Stimulated activated CD8-positive, alpha-beta memory T cell treated with anti-CD3 and anti-CD28 coated beads, Interleukin-7, amount 100 ng/mL, for 24 hours (primary cell): ENCODE measurements around the gene LZTS3.
"Not testable (repeated sequence)": the region's sequence is repeated elsewhere in the genome, so short reads cannot be mapped to it uniquely, and the experiment has no call there.

Experiments used
- DNase-seq: peaks from one replicate; pipeline ENCODE4 v3.0.0-alpha.2; 2020; ENCODE audit warnings: low read depth

LZTS3 gene

DNA sequence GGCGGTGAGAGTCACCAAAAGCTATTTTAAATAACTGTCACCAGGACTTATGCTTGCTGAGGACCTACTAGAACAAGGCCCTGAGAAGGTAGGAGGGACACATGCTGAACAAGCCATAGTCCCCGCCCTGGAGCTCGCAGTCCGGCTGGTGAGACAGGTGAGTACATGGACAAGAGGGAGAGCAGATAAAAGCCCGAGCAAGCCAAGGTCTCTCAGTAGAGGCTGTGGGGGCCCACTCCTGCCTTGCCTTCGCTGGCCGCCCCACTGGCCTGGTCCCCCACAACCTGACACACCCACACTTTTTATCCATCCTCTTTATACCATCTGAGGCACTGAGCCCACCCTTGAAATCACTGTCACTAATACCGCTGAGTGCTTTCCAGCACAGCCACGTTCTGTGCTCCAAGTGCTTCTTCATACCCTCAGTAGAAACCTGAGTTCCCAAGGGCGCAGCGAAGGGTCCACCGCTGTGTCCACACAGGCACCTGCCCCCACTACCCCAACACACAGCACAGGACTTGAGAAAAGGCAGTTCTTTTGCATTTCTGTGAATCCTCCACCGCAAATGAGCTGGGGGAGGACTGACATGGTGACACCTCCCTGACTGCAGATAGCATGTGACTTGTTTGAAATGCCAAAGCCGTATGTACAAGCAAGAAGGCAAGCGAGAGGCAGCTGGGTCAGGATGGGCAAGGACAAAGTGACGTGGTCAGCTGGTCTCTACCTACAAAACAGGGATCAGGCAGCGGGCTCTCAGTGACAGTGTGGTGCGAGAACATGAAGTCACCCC is 19.1 kb upstream of the LZTS3 start:
- DNase-seq, result no peak

DNA sequence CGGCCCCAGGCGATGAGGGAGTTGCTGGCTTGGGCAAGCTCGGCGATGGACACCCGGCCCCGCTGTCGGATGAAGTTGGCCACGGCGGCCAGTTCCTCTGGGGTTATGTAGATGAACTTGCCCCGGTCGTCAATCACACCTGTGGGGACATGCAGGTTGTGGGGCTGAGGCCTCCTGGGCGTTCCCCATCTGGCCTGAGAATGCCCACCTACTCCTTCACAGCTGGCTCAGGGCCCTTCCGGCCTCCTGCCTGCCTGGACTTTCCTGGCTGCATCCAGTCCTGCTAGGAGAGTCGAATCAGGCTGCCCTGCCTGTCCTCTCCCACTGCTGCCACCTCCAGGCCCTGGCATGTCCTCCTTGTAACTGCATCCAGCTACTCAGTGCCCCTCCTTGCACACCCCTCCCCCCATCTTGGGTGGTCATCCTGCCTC is 17.3 kb upstream of the LZTS3 start:
- no peak for DNase-seq

DNA sequence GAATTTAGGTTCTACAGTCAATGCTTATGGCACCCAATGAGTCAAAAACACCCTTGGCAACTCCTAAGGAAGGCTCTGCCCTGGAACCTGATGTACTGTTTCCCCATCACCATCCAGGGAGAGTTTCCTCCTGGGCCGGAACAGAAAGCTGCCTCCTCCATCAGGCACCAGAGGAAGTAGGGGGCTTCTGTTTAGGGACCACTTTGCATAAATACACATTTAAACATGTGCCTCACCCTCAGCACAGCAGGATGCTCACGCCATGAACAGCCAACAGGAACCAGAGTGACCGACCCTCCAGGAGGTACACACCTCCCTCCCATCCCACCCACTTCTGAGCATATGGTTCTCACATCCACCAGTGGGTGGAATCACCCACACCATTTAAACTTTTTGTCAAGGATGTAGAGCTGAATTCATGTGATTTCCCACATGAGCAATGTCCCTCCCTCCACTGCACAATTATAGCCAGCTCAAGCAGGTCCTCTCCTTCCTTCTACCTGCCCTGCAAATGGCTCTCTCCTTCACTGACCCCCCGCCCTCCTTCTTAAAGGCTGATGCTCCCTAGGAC is 16.3 kb upstream of the LZTS3 start:
- DNase-seq, result no peak

DNA sequence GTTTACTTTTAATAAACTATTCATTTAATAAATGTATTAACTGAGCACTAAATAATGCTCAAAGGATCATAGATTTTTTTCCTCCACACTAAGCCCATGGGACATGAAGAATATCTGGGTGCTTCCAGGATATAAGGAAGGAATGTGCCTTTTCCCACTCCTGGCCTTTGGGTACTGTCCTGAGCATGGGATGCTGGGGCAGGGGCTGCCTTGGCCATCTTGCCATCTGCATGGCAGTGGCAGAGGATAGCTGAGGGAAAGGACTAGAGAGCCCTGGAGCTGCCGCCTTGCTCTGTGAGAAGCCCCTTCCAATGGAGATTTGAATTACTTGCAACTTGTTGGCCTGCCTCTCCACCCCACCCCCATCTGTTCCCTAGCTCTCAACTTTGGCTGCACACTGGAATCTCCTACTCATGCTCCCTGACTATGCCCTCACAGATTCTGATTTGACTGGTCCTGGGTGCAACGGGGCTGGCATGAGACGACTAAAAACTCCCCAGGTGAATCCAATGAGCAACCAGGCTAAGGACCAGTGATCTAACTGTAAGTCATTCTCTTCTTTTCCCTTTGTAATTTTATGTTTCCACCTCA is 15.6 kb upstream of the LZTS3 start:
- DNase-seq, result no peak

DNA sequence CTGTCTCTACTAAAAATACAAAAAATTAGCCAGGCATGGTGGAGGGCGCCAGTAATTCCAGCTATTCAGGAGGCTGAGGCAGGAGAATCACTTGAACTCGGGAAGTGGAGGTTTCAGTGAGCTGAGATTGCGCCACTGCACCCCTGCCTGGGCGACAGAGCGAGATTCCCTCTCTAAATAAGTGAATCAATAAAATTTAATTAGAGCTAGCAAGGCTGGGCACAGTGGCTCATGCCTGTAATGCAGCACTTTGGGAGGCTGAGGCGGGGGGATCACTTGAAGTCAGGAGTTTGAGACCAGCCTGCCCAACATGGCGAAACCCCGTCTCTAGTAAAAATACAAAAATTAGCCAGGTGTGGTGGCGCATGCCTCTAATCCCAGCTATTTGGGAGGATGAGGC is 14.5 kb upstream of the LZTS3 start:
- DNase-seq, result not testable (repeated sequence)

DNA sequence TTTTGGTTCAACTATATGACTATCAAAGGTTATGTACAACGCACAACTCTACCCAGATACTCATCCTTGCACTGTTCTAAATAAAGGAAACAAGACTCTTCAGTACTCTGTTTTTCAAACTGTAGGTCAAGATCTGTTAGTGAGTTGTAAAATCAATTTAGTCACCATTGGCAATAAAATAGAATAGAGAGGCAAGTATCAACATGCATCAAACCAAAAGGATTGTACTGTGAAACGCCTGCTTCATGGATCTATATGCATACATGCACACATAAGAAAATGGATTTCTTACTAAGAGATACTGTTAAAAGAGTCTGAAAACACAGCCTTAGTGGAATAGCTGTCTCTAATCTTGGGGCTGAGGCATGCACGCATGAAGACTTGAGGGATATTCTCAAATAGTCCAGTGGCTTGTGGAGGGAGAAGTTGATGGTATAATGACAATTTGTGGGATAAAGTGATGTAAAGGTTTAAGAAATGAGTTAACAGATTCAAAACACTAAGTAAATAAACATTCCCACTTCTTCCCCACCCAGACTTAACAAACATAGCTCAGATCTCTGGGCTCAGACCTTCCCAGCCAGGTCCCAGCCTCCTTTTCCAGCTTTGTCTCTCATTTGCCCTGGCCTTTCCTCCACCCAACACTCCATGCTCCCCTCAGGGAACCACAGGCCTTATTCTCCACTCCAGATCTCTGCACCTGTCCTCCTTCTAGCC is 10.7 kb upstream of the LZTS3 start:
- no peak for DNase-seq

DNA sequence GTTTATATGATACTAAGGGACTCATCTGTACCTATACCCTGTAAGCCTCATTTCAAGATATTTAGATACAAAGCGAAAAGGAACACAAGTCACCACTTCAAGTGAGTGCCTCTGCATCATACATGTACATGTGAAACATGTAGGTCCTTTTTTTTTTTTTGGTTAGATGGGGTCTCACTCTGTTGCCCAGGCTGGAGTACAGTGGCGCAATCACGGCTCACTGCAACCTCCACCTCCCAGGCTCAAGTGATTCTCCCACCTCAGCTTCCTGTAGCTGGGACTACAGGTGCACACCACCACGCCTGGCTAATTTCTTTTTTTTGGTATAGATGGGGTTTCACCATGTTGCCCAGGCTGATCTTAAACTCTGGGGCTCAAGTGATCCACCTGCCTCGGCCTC is 9.1 kb upstream of the LZTS3 start:
- DNase-seq, result not testable (repeated sequence)

DNA sequence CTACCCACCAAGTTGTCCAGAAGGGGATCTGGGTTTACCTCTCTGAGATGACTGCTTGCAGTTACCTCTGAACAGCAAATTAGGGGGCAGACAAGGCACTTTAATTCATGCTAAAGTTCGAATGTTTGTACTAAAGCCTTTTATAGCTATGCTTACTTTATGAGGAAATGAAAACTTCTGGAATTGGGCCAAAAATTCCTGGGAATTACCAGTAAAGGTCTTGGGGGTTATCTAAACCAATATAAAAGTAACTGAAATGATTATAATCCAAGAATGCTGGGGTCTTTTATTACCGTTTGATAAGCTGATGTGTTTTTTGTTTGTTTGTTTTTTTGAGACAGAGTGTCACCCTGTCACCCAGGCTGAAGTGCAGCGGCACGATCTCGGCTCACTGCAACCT is 7.9 kb upstream of the LZTS3 start:
- DNase-seq, result no peak

DNA sequence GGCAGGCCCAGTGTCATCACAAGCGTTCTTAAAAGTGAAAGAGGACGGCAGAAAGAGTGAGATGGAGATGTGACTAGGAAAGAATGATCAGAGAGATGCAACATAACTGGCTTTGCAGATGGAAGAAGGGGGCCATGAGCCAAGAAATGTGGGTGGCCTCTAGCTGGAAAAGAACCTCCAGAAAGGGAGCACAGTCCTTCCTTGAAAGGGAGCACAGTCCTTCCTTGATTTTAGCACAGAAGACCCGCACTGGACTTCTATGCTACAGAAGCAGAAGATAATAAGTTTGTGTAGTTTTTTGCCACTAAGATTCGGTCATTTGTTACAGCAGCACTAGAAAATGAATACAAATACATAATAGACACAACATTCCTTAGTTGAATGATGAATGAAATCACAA is 7.0 kb upstream of the LZTS3 start:
- DNase-seq, result no peak

DNA sequence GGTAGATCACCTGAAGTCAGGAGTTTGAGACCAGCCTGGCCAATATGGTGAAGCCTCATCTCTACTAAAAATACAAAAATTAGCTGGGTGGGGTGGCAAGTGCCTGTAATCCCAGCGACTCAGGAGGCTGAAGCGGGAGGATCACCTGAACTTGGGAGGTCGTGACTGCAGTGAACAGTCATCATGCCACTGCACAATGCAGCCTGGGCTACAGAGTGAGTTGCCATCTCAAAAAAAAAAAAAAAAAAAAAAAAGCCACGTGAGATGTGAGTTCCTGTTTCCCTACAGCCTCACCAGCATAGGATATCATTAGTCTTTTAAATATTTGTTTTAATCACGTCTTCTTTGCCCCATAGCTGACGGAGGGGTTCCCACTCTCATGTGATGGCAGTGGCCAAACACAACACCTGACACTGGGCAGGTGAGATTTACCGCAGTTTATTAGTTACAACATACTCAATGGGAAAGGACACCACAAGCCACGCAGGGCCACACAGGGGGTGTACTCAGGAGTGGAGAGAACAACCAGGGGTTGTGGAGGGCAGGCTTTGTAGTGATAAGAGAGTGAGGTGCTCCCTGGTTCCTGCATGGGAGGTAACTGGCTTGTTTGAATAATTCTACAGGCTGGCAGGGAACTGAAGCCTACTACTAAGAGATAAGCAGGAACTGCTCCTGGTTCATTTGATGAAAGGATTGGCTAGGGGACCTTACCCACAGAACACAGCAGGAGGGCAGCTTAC is 4.6 kb upstream of the LZTS3 start:
- DNase-seq, result no peak

DNA sequence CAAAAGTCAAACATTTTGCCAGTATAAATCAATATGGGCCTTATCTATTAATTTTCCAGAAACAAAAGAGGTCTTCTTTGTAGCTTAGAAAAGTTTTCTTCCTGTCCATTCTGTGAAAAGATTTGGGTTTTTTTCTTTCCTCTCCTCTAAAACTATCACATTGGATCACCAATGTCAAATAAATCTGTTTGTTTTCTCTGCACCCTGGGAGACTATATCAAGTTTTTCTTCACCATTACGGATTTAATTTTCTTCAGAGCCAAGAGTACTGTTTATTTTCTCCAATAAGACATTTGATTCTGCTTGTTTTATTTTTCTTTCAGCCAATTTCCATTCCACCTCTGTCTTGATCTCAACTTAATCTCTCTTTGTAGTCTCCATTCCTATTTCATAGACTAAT is 1.9 kb upstream of the LZTS3 start:
- no peak for DNase-seq

DNA sequence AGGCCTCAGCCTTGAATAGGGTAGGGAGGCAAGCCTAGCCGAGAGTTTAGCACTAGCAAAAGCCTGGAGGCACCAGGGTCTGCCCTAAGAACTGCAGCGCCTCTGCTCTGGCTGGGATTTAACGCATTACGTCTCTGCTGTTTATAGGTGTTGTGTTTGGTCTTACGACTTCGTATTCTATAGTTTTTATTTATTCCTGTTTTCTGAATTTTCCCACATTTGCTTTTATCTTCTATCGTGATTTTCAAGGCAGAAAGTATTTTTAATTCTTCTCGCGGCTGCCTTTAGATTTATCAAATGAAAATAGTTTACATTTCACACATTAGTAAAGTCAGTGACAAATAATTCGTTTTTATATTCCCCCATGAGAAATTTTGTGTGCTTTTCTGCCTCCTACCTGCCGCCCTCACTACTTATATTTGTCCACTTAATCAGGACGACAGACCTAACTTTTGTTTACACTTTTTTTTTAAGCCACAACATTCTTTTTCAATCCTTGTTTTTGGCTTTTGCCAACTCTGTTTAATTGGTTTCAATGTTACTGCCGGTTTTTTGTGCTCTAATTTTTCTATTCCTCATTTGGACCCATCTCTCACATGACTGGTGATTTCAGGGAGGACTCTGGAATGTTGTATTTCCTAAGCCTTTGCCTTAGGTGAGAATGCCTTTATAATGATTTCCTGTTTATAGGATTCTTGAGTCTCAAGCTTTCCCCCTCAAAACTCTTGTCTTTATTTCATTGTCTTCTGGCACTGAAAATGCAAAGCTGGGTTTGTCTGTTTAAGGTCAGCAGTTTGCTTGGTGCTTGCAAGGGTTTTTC is 1.3 kb upstream of the LZTS3 start:
- DNase-seq, result no peak

DNA sequence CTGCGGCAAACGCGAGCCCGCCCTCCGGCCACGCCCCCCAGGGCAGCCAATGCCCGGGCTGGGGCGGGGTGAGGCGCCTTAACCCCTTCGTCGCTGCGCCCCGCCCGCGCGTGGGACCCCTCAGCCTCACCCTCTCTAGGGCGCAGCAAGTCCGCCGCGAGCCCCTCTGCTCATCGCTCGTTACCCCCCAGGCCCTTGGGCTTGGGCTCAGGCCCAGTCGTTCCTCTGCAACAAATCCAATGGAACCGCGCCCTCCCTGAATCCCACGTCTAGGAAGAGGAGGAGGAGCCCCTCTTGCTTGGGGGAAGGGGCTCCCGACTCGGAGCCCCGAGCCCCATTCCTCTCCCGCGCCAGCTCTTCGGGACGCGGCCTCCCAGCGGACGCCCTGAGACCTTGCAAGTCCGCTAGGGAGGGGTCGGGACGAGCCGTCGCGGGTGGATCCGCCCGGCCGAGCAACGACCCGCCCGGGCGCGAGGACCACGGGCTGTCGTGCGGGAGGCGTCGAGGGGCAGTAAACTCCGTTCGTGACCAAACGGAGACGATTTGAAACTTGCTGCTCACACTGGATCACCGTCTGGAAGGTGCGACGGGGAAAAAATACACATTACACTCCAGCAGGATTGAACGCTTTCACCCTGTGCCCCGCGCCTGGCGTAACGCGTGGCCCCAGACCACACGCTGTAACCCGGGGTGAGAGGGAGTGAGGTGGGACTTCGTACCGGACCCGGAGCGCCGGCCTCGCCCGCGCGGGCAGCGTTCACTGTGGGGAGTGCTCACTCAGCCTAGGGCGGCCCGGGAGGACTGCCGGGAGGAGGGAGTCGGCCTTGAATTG is 477 bp upstream of the LZTS3 start:
- DNase-seq, result peak; percentile 81

DNA sequence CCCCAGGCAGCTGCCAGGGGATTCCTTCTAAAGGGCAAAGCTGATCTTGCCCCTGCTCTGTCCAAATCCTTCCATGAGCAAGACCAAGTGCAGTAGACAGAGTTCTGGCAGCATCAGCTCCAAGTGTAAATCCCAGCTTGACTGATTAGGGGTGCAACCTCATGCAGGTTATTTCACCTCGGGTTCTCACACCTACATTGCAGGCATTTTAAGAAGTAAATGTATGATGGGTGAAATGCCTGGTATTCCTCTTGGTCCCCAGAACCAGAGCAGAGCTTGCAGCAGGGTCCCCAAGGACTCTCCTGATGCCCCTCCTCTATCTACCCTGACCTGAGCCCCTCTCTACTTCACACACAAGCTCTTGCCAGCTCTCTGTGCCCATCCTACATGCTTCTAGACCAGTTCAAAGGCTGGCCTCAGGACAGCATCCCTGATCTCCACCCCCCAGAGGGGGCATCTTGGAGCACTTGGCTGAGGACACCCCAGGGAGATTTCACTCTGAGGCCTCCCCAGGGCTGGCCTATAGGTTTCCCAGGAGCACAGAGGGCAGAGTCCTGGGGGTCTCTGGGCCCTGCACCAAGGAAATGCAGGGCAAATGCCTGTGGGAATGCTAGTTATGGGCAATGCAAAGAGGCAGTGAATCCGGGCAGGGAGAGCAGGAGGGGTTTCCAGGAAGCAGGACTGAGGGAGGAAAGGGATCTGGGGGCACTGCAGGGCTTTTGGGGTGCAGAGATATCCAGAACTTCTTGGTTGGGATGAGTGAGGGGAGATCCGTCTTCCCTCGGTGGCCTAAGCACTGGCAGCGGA is 1.0 kb downstream of the LZTS3 start:
- no peak for DNase-seq

DNA sequence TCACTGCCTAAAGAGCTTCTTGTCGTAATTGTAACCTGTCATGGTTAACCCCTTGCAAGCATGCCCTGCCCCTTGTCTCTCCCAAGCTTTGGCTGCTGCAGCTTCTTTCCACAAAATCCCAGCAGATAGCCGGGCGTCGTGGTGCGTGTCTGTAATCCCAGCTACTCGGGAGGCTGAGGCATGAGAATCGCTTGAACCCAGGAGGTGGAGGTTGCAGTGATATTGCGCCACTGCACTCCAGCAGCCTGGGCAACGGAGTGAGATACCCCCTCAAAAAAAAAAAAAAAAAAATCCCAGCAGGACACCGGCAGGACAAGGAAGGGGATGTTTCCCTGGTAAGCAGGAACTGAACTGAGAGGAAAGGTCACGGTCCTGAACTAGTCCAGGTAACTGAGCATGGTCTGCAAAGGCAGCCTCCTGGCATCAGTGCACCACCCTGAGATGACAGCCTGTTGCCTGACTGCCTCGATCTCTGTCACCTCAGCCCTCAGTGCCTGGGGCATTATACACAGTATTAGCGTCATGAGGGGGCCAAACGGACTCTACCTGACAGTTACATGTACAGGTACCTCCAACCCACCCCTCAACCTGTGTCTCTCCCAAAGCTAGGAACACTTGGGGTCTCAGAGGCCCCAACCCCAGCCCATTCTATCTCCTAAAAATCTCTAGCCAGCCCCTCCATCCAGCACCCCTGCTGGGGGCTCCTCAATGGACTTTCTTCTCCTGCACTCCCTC is 1.8 kb downstream of the LZTS3 start:
- DNase-seq, result no peak

DNA sequence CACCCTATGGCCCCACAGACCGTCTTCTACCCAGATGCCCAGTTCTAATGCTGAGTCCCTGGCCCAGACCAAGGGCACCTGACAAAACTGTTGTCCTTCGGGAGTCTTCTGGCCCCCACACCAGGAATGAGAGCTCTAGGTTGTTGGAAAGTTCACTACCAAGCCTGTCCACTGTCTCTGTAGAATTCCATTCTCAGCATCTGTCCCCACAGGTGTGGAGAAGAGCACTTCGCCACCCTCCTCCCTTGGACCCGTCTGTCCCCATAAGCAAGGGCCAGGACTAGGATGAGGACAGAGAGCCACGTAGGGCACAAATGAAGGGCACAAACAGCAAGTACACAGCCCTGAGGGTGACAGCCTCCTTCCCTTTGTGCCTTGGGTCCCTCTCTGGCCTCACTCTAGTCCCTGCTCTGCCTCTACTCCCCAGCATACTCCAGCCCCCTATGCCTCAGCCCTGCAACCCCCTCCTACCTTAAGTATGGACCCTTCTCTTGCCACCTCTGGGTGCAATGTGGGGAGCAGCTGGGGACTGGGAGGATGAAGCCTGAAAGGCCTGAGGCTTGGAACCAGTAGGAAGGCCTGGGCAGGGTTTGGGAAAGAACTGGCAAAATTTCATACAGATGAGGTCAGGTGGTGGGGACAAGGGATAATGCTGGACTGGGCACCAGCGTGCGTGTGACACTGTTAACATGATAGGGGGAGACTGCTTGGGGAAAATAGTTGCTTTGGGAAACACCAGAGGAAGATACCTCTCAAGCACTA is 4.3 kb downstream of the LZTS3 start:
- no peak for DNase-seq

DNA sequence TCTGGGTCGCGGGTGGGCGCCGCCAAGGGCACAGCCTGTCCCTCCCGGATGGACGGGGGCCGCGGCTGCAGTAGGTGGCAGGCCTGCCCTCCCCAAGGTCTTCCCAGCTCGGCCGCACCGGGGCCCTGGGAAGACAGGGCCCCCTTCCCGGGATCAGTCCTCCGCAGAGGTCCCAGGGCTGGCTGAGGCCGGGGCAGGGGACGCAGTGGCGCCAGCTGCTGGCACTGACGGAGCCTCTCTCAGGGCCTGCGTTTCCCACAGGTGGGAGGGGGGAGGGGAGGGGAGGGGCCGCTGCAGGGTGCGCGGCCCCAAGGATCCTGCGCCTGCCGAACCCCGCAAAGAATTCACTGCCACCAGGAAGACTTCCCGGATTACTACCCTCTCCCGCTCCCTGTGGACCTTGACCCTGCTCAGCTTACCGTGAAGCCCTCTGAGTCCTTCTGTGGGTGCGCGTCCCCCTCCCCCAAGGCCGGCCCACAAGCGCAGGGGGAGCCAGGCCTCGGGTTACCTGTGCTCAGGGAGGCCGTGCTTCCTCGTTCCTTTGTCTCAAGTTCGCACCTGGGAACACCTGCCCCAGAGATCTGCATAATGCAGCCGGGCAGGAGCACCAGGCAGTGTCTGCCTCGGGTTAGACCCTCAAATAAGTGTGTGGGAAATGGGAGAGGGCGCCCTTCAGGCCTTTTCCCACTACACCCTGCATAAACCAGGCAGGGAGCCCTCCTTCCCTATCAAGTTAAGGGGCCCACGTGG is 5.1 kb downstream of the LZTS3 start:
- DNase-seq, result no peak

DNA sequence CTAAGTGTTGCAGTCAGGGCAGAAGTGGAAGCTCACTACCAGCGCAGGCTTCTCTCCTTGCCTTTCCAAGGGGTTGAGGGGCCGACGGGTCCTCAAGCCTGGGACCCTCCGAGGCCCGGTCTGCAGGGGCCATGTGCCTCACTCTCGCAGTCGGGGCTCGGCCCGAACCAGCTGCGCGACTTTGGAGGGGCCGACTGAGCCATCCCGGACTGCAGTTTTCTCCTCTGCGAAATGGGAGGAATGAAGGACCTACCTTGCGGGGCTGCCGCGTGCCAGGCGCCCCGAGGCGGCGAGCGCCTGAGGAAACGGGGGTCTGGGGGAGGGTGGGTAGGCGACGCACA is 5.6 kb downstream of the LZTS3 start:
- no peak for DNase-seq
